Medulla oblongata (tissue), 1 donor: Measurements from ENCODE around the gene CDC34.

ENCODE experiments used
- DNase-seq: peaks from one replicate; pipeline ENCODE4 v3.0.0-alpha.2; 2015; ENCODE audit errors: extremely low spot score

The CDC34 gene

DNA sequence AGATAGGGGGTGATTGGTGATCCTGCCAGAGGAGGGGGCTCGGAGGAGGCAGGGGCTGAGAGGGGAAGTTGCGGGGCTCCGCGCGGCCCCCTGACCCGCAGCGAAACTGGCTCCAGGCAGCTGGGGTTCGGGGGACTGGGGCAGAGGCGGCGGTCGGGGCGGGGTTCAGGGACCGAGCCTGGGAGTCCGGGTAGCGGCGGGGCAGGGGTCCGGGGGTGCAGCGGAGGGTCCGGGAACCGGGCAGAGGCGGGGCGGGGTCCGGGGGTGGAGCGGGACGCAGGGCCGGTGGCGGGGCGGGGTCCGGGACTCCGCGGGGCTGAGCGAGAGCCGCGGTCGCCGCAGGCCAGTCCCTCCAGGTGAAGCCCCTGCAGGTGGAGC is 34.1 kb upstream of the CDC34 start:
- no peak for DNase-seq

DNA sequence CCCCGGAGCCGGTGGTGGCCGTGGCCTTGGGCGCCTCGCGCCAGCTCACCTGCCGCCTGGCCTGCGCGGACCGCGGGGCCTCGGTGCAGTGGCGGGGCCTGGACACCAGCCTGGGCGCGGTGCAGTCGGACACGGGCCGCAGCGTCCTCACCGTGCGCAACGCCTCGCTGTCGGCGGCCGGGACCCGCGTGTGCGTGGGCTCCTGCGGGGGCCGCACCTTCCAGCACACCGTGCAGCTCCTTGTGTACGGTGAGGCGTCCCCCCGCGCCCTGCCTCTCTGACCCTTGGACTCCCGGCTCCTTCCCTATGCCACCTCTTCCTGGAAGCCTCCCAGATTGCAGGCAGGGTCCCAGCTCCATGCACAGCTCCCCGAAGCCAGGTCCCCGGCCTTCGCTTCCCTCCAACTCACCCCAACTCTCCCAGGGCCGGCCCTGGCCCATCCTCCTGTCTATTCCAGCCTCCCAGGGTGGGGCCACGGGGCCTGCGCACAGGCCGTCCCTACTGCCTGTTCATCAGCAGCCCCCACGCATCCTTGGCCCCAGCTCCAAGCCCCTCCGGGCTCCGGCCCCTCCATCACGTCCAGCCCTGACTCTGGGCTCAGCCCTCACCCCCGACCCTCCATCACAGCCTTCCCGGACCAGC is 33.6 kb upstream of the CDC34 start:
- DNase-seq, result no peak

DNA sequence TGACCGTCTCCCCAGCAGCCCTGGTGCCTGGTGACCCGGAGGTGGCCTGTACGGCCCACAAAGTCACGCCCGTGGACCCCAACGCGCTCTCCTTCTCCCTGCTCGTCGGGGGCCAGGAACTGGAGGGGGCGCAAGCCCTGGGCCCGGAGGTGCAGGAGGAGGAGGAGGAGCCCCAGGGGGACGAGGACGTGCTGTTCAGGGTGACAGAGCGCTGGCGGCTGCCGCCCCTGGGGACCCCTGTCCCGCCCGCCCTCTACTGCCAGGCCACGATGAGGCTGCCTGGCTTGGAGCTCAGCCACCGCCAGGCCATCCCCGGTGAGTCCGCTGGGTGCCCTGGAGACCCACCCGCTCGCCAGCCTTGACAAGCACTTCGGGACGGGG is 33.1 kb upstream of the CDC34 start:
- DNase-seq, result no peak

DNA sequence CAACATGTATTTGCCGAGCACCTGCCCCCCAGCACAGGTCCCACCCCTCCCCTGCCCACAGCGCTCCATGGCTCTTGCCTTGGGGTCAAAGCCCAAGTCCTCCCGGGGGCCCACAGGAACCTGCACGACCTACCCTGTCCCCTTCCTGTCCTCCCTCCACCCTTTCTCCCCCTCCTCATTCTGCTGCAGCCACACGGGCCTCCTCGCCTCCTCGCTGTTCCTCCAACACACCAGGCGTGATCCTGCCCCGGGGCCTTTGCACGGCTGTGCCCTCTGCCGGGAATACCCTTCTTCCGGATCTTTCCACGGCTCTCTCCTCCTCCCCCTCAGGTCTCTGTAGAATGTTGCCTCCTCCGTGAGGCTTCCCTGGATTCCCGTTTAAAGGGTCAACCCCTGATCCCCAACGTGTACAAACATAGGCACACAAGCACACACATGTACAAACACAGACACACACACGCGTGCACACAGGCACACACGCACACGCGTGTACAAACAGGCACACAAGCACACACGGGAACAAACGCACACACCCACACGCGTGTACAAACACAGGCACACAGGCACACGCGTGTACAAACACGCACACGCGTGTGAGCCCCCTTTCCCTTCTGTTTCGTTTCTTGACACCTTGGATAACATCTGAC is 32.5 kb upstream of the CDC34 start:
- DNase-seq, result no peak

DNA sequence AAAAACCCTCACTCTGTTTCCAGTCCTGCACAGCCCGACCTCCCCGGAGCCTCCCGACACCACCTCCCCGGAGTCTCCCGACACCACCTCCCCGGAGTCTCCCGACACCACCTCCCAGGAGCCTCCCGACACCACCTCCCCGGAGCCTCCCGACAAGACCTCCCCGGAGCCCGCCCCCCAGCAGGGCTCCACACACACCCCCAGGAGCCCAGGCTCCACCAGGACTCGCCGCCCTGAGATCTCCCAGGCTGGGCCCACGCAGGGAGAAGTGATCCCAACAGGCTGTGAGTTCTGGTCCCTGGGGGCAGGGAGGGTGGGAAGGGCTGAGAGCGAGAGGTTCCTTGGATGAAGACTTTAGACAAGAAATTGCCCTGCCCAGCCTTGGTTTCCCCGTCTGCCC is 29.9 kb upstream of the CDC34 start:
- no peak for DNase-seq

DNA sequence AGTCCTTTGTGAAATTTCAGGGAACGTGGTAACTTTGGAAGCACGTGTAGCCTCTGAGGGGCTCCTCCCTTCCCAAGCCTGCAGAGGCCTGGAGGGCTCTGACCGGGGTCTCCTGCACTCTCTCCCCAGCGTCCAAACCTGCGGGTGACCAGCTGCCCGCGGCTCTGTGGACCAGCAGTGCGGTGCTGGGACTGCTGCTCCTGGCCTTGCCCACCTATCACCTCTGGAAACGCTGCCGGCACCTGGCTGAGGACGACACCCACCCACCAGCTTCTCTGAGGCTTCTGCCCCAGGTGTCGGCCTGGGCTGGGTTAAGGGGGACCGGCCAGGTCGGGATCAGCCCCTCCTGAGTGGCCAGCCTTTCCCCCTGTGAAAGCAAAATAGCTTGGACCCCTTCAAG is 26.9 kb upstream of the CDC34 start:
- no peak for DNase-seq

DNA sequence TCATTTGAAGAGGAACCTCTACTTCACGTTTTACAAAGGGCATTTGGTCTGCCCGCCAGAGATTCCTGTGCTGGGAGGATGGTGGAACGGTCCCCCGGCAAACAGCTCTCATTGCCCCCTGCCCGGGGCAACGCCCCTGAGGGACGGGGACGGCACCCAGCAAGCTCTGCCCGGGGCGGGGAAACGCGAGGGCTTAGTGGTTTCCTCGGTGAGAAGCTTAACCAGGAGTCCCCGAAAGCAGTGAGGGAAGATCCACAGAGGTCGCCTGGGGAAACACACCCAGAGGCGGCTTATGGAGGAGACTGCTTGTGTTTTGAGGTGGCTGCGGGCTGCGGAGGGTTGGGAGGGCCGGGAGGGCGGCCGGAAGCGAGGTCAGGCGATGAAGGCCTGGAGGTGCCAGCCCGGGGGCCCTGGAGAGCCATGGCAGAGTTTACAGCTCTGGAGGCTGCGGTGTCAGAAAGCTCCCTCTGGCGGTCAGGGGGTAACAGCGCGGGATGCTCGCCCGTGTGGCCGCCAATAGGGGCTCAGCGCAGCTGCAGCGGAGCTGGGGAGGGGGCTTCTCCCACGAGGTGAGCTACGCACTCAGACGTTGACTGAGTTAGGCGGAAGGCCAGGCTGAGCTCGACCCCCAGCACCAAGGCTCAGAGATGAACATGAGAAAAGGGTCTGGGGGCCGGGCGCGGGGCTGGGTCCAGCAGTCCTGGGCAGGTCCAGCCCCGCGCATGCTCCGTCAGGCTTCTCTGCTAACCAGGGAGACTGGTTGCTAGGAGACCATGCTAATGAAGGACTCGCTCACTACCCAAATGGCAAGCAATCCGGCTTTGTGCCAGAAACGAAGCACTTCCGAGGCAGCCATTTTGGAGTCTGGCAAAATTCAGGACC is 24.9 kb upstream of the CDC34 start:
- DNase-seq, result peak; percentile 100

DNA sequence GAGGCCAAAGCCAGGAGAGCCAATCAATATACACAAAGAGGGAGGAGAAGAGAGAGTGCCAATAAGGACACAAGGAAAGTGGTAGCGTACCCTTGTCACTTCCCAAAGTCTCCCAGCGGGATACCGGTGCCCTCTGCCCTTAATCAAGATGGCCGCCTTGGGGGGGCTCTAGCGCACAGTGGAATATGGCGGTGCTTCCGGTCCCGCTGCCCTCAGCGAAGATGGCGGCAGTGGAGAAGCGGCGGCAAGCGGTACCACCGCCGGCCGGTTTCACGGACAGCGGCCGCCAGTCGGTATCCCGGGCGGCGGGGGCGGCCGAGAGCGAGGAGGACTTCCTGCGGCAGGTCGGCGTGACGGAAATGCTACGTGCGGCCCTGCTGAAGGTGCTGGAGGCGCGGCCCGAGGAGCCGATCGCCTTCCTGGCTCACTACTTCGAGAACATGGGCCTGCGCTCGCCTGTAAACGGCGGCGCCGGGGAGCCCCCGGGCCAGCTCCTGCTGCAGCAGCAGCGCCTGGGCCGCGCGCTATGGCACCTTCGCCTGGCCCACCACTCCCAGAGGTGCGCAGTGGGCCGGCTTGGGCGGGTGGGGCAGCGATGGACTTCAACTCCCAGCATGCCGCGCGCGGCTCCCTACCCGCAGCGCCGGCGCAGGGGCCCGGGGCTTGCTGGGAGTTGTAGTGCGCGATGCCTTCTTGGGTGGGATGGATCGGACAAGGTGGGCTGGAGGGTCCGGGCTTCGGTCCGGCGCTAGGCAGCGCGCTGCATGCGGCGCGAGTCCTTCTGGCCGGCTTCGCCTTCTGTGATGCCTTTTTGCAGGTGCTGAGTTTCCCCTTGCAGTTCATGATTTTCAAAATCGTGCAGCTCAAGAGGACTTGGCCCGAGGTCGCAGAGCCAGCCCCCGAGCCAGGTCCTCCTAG is 24.0 kb upstream of the CDC34 start, which contains the start of gene TPGS1:
Gene TPGS1, plus strand, starts transcription at position 212 of the 918 bp plus-strand sequence. Its CDS starts 10 bp downstream, at position 222.
- peak; percentile 88 for DNase-seq

DNA sequence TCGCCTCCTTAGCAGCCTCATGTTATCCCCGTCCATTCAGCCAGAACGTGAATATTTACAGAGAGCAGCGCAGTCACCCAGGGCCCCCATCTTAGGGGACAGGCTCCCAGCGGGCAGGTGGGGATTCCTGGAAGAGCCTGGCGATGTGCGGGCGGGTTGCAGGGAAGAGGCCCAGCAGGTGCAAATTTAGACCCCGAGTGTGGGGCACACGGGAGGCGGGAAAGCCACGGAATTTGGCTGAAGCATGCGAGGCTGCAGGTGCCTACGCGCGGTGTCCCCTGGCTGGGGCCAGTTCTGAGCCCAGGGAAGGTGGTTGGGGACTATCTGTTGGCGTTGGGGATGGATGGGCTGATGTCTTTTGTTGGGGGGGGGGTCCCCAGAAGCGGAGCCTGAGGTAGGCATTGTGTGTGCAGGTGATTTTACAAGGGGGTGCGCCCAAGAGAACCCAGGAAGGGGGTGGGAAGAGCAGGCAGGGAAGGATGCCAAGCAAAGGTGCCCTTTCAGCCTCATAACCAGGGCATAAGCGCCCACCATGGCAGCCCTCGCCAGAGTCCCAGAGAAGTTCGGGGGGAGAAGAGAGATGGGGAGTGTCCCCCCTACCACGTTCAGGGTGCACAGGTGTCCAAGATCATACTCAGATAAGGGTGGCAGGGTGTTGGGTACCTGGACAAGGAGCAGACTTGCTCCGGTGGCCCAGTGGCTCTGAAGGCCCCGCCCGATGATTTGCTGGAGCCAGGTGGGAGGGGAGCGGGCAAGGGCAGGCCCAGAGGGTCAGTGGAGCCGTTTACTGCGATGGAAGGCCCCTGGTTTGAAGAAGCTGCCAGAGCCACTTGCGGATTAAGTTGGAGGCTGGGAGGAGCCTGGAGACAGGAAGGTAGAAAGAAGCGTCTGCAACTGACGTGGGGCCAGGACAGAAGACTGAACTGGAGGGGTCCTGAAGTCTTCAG is 23.1 kb upstream of the CDC34 start:
- no peak for DNase-seq

DNA sequence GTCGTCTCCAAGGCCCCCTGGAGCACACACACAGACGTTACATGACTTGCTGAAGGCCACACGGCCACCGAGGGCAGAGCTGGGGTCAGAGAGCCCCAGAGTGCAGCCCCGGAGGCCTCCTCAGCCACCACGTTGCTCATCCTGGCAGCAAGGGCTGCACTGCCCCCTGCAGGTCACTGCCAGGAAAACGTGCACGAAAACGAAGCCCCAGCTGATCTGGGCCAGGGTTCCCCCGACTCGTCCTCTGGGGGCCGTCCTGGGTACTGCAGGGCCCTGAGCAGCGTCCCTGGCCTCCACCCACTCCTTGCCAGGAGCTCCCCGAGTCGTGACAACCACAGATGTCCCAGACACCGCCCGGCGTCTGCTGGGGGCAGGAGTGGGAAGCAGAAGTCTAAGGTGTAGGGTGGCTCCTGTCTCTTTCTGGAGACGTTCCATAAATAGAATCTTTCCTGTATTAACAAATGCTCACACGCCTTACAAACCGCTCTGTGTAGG is 20.9 kb upstream of the CDC34 start:
- peak; percentile 56 for DNase-seq

DNA sequence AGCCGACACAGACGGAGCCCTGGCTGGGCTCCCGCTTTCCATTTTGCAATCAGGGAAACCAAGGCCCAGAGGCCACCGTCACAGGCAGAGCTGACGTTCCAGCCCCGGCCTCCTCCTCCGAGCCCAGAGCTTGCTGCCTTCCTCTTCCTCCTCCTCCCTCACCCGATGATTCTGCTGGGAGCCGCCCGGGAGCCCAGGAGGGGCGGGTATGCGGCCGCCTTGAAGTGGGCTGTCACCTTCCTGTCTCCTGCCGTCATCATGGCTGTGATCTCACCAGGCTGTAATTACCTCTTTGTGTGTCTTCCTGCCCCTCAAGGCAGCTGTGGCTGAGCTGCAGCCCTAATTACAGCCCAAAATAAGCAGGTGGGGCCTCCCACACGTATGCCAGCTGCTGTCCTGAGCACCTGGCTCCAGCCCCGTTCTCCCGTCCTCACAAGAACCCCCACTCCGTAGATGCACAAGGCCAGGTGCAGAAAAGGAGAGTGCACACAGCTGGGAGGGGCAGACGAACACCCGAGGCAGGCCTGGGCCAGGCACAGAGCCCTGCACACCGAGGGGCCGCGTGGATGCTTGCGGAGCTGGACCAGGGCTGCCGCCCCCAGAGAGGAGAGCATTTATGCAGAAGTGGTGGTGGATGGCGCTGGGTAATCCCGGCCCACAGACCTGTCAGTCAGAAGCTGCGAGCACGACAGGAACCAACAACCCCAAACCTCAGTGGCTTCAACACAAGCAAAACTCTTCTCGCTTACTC is 20.3 kb upstream of the CDC34 start:
- no peak for DNase-seq

DNA sequence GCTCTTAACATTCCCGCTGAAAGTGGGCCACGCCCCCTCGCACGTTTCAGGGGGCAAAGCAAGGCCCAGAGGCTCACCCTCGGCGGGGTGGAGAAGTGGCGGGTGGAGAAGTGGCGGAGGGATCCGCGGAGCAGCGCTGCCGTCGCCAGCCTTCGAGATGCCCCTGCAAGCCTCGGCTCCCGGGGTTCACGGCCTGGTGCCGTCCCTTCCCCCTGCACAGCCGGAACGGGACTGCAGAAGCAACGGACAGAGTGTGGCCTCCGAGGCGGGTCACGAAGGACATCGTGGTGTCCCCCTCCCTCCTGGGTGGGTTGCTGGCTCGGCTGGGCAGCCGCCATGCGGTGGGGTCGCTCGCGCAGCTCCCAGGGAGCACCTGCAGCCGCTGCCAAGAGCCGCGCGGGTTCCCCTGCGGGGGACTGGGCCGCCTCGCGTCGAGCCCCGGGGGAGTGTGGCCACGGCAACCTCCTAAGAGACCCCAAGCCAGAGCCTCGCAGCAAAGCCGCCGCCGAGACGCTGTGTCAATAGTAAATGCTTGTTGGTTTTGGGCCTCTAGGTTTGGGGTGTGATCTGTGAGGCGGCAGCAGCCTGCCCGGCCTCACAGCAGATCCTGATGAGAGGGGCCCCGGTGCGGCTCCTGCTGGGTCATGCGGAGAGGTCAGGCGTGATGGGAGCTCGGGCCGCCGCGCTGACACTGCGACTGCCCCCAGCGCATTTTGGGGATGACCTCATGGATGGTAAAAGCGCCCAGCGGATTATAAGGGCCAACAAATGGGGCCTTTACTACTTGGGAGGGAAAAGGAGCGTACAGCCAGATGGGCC is 18.8 kb upstream of the CDC34 start:
- DNase-seq, result no peak

DNA sequence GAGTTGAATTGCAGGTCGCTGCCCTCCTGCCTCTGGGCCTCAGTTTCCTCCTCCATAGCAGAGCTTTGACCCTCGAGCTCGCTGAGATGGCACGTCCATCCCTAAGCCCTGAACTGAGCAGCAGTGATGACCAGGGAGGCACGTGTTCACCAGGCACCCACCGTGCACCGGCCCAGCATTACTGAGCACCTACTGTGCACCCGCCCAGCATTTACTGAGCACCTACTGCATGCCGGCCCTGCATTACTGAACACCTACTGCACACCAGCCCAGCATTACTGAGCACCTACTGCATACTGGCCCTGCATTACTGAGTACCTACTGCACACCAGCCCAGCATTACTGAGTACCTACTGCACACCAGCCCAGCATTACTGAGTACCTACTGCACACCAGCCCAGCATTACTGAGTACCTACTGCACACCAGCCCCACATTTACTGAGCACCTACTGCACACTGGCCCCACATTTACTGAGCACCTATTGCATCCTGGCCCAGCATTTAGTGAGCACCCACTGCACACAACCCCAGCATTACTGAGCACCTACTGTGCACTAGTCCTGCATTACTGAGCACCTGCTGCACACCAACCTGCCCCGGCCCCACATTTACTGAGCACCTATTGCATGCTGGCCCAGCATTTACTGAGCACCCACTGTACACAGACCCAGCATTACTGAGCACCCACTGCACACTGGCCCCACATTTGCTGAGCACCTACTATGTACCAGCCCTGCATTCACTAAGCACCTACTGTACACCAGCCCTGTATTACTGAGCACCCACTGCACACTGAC is 18.0 kb upstream of the CDC34 start:
- DNase-seq, result no peak

DNA sequence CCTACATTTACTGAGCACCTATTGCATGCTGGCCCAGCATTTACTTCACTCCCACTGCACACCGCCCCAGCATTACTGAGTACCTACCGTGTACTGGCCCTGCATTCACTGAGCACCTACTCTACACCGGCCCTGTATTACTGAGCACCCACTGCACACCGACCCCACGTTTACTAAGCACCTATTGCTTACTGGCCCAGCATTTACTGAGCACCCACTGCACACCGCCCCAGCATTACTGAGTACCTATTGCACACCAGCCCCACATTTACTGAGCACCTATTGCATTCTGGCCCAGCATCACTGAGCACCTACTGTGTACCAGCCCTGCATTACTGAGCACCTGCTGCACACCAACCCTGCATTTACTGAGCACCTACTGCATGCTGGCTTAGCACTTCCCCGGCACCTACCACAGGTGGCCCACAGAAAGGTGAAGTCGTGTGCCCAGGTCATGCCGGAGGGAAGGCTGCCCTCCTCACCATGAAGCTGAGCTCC is 17.3 kb upstream of the CDC34 start:
- DNase-seq, result no peak

DNA sequence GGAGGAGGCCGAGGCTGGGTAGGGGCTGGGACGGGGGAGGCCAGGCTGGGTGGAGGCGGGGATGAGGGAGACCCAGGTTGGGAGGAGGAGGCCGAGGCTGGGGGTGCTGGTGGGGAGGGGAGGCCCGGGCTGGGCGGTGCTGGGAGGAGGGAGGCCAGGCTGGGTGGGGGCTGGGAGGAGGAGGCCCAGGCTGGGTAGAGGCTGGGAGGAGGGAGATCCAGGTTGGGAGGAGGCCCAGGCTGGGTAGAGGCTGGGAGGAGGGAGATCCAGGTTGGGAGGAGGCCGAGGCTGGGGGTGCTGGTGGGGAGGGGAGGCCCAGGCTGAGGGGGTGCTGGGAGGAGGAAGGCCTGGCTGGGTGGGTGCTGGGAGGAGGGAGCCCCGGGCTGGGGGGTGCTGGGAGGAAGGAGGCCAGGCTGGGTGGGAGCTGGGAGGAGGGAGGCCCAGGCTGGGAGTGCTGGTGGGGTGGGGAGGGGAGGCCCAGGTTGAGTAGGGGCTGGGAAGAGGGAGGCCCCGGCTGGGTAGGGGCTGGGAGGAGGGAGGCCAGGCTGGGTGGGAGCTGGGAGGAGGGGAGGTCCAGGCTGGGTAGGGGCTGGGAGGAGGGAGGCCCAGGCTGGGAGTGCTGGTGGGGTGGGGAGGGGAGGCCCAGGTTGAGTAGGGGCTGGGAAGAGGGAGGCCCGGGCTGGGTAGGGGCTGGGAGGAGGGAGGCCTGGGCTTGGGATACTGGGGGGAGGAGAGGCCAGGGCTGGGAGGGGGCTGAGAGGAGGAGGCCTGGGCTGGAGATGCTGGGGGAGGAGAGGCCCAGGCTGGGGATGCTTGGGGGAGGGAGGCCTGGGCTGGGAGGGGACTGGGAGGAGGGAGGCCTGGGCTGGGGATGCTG is 13.6 kb upstream of the CDC34 start:
- no peak for DNase-seq

DNA sequence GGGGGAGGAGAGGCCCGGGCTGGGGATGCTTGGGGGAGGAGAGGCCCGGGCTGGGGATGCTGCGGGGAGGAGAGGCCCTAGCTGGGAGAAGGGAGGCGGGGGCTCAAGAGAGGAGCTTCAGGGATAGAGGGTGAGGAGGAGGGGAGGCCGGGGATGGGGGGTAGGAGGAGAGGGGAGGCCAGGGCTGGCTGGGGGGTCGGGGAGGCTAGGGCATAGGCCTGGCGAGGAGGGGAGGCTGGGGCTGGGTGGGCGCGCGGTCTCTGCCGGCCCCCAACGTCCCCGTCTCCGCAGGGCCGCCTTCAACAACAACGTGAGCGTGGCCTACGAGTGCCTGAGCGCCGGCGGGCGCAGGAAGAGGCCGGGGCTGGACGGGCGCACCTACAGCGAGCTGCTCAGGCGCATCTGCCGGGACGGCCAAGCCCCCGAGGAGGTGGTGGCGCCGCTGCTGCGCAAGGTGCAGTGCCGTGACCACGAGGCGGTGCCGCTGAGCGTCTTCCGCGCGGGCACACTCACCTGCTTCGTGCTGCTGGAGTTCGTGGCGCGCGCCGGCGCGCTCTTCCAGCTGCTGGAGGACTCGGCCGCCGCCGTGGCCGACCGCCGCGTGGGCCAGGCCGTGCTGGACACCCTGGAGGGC is 12.8 kb upstream of the CDC34 start:
- DNase-seq, result no peak
